CD4-positive, alpha-beta T cell (primary cell): Measurements from ENCODE around the gene DLG1. TPM values are rescaled to one million over a fixed set of nuclear protein-coding genes. Genes with fewer than 3 reads are reported as not detected.

Source experiments
- ATAC-seq: fragments of 200-7000 bp; cut with Tn5 transposase; one replicate; pipeline ENCODE4 v1.10.0; 2022; ENCODE audit warnings: mild to moderate bottlenecking; ENCODE audit not compliant: poor library complexity
- CTCF ChIA-PET: fragments of 350-600 bp; sonication (Branson Sonifier 250); formaldehyde crosslinking; loops from one replicate; lab custom pipeline; 2021; ENCODE audit warnings: antibody characterized with exemption, inconsistent platforms; lab: Charles Lee
- POLR2A ChIA-PET: fragments of 350-600 bp; sonication (Branson Sonifier 250); formaldehyde crosslinking; loops from one replicate; lab custom pipeline; 2021; ENCODE audit warnings: antibody characterized with exemption, inconsistent platforms; lab: Charles Lee
- DNase-seq, 14 experiments: peaks; one replicate each; pipeline ENCODE4 v3.0.0-alpha.2; 2013 to 2020; ENCODE audit warnings: mixed read lengths in 2 of 14
- H3K27ac ChIP-seq, 2 donors: one replicate each; pipeline versions ENCODE4 v1.5.1 to v1.7.0; 2013; ENCODE audit warnings: low read length in 2 of 2, low read depth in 1 of 2, mild to moderate bottlenecking in 1 of 2
- H3K27me3 ChIP-seq, 2 experiments: 1 replicate in 1 of 2; 2 replicates in 1 of 2; pipeline versions ENCODE4 v1.6.1 to v1.7.0; 2013; ENCODE audit warnings: low read length in 2 of 2, control low read depth in 1 of 2, mild to moderate bottlenecking in 1 of 2, moderate library complexity in 1 of 2; ENCODE audit not compliant: insufficient read depth in 2 of 2, control insufficient read depth in 1 of 2
- H3K36me3 ChIP-seq: one replicate; pipeline ENCODE4 v1.6.1; 2013; ENCODE audit warnings: low read length, control low read depth; ENCODE audit not compliant: insufficient read depth
- H3K4me1 ChIP-seq: one replicate; pipeline ENCODE4 v1.6.1; 2013; ENCODE audit warnings: low read length, control low read depth; ENCODE audit not compliant: insufficient read depth
- H3K4me3 ChIP-seq: one replicate; pipeline ENCODE4 v1.5.1; 2013; ENCODE audit warnings: mild to moderate bottlenecking, low read length, moderate library complexity
- H3K9me3 ChIP-seq, 2 experiments: 1 replicate in 1 of 2; 2 replicates in 1 of 2; pipeline versions ENCODE4 v1.6.1 to v1.7.0; 2013; ENCODE audit warnings: low read length in 2 of 2, mild to moderate bottlenecking in 2 of 2, control low read depth in 1 of 2, moderate library complexity in 1 of 2; ENCODE audit not compliant: control insufficient read depth in 1 of 2, insufficient read depth in 1 of 2
- H3K27ac Mint-ChIP-seq: one replicate; pipeline ENCODE4 v1.8.0; 2020; ENCODE audit warnings: mixed read lengths
- H3K27me3 Mint-ChIP-seq: one replicate; pipeline ENCODE4 v1.8.0; 2021; ENCODE audit warnings: mixed read lengths
- H3K36me3 Mint-ChIP-seq: one replicate; pipeline ENCODE4 v1.8.0; 2021; ENCODE audit warnings: low read depth, mixed read lengths
- H3K4me1 Mint-ChIP-seq: one replicate; pipeline ENCODE4 v1.8.0; 2021; ENCODE audit warnings: low read depth, mixed read lengths
- H3K4me3 Mint-ChIP-seq: one replicate; pipeline ENCODE4 v1.8.0; 2020; ENCODE audit warnings: mild to moderate bottlenecking, mixed read lengths
- H3K9me3 Mint-ChIP-seq: one replicate; pipeline ENCODE4 v1.8.0; 2020; ENCODE audit warnings: mixed read lengths
- intact Hi-C, 2 experiments: fragments of 100-400 bp; cut with DNase I in 1 of 2; cut with micrococcal nuclease in 1 of 2; formaldehyde crosslinking; loops; one replicate each; pipeline versions ENCODE4 v1.15.1 to v1.9.0; 2023 to 2025; cut with DNase I, micrococcal nuclease
- total RNA-seq, 174 experiments: library from RNA in 2 of 174; stranded (reverse) in 2 of 174; gene quantifications; one replicate each; pipeline ENCODE4 v1.2.3 and lab custom pipeline; 2021 to 2026
- TF ChIP-seq, protein P1 (sequence below): fragments of 200-600 bp; IDR thresholded peaks from one replicate; pipeline ENCODE4 v1.8.0; 2022; ENCODE audit warnings: antibody characterized with exemption, mild to moderate bottlenecking

Gene DLG1
- total RNA-seq, 2 experiments from 2014 or later = 86.8 to 91.8 TPM

DNA sequence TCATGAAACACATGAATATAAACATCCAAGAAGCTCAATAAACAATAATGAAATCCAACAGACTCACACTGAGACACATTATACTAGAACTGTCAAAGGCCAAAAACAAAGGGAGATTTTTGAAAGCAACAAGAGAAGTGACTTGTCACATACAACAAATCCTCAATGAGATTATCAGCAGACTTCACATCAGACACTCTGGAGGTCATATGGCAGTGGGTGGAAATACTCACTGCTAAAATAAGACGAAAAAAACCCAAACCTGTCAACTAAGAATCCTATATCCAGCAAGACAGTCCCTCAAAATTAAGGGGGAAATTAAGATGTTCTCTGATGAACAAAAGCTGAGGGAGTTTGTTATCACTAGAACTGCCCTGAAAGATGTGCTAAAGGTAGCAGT is 143.4 kb downstream of the DLG1 start:
- intact Hi-C loops = no loop called here
- Histone ChIP-seq H3K36me3 (peaks cover 11% of the 10 kb centered on the region), H3K27ac (no peak overlapping the region), H3K9me3 (peaks cover 13 to 17% of the 10 kb centered on the region in 2 experiments), H3K4me3 (no peak overlapping the region), H3K27me3 (no peaks in the 10 kb centered on the region), H3K4me1 (no peaks in the 10 kb centered on the region)
- Mint-ChIP-seq H3K27me3 (no peaks in the 10 kb centered on the region), H3K27ac (no peak overlapping the region), H3K36me3 (peaks cover 71% of the 10 kb centered on the region), H3K9me3 (peaks cover 19% of the 10 kb centered on the region), H3K4me1 (peaks cover 12% of the 10 kb centered on the region), H3K4me3 (no peak overlapping the region)
- ChIA-PET CTCF (interaction anchor here (1.3 kb wide), 1 partner anchor 8 kb away, joined by 3 read pairs; no protein-coding TSS in a partner anchor), POLR2A (no interaction called here)
- TF ChIP-seq, protein P1, sequence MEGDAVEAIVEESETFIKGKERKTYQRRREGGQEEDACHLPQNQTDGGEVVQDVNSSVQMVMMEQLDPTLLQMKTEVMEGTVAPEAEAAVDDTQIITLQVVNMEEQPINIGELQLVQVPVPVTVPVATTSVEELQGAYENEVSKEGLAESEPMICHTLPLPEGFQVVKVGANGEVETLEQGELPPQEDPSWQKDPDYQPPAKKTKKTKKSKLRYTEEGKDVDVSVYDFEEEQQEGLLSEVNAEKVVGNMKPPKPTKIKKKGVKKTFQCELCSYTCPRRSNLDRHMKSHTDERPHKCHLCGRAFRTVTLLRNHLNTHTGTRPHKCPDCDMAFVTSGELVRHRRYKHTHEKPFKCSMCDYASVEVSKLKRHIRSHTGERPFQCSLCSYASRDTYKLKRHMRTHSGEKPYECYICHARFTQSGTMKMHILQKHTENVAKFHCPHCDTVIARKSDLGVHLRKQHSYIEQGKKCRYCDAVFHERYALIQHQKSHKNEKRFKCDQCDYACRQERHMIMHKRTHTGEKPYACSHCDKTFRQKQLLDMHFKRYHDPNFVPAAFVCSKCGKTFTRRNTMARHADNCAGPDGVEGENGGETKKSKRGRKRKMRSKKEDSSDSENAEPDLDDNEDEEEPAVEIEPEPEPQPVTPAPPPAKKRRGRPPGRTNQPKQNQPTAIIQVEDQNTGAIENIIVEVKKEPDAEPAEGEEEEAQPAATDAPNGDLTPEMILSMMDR = no peak
- ATAC-seq (no peak), DNase-seq (no peak)

DNA sequence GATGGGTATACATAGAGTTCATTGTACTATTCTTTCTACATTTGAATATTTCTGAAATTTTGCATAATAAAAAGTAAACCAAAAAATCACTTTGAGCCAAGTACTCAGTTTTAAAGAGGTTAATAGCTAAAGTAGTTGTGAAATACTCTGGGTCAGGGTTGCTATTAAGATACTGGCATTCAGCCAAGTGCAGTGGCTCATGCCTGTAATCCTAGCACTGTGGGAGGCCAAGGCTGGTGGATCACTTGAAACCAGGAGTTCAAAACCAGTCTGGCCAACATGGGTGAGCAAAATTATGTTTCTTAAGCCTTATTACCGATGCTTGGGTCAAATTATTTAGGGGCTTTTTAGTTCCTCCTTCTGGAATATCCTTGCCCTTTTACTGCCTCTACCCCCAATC is 146.8 kb downstream of the DLG1 start:
- ChIA-PET CTCF (no interaction called here), POLR2A (no interaction called here)
- TF ChIP-seq, protein P1 = no peak
- intact Hi-C loops = no loop called here
- no peaks in the 10 kb centered on the region for H3K27me3 ChIP-seq
- H3K9me3 ChIP-seq = peaks cover 7 to 10% of the 10 kb centered on the region in 2 experiments
- ATAC-seq = no peak
- Mint-ChIP-seq H3K27ac (no peak overlapping the region), H3K4me1 (peaks cover 12% of the 10 kb centered on the region), H3K27me3 (no peaks in the 10 kb centered on the region), H3K36me3 (peaks cover 64% of the 10 kb centered on the region), H3K9me3 (peaks cover 10% of the 10 kb centered on the region), H3K4me3 (no peak overlapping the region)
- DNase-seq = no peak
- H3K4me3 ChIP-seq = no peak overlapping the region
- no peaks in the 10 kb centered on the region for H3K4me1 ChIP-seq
- H3K36me3 ChIP-seq = peaks cover 8% of the 10 kb centered on the region
- H3K27ac ChIP-seq = no peak overlapping the region

DNA sequence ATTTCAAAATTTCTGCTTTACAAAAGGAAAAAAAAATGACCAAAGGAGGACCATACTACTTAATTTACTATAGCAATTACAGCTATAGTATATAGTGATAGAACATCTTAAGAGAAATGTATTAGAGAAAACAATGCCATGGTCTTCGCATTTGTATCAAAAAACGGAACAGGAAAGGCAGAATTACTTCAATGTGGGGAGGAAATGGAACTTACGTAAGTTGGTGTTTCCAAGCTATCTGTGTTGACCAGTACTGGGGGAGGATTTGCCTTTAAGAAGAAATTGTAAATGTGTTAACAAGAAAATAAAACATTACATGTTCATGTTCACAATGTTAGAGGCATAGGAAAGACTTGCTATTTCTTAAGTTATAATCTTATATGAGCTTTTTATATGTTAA is 148.9 kb downstream of the DLG1 start:
- H3K4me3 ChIP-seq = no peak overlapping the region
- TF ChIP-seq, protein P1 = no peak
- Mint-ChIP-seq H3K27ac (no peak overlapping the region), H3K36me3 (peaks cover 55% of the 10 kb centered on the region), H3K4me3 (no peak overlapping the region), H3K4me1 (peaks cover 10% of the 10 kb centered on the region), H3K9me3 (no peaks in the 10 kb centered on the region), H3K27me3 (no peaks in the 10 kb centered on the region)
- peak in 2 of 14 experiments; percentile 9 to 14 for DNase-seq
- H3K4me1 ChIP-seq = no peaks in the 10 kb centered on the region
- ATAC-seq = no peak
- no peaks in the 10 kb centered on the region for H3K36me3 ChIP-seq
- H3K27ac ChIP-seq = no peak overlapping the region
- peaks cover 0 to 3% of the 10 kb centered on the region in 2 experiments for H3K9me3 ChIP-seq
- CTCF ChIA-PET = no interaction called here
- H3K27me3 ChIP-seq = no peaks in the 10 kb centered on the region
- POLR2A ChIA-PET = no interaction called here
- intact Hi-C loops = no loop called here
